OCI-LY1 (cell line): ENCODE data around the gene MAVS.

Source experiments
- CTCF ChIP-seq: fragments of 200-600 bp; sonication (generic), shearing (Covaris generic); IDR thresholded peaks from 2 replicates; pipeline ENCODE4 v1.5.1; 2017; ENCODE audit warnings: mild to moderate bottlenecking, antibody characterized with exemption, low read length, moderate library complexity, mixed read lengths
- EZH2 ChIP-seq: fragments of 200-600 bp; sonication (generic), shearing (Covaris generic); IDR thresholded peaks from 2 replicates; pipeline ENCODE4 v1.8.0; 2017; ENCODE audit warnings: borderline replicate concordance, mixed run types, mild to moderate bottlenecking, antibody characterized with exemption, low read length, moderate library complexity, mixed read lengths

DNA sequence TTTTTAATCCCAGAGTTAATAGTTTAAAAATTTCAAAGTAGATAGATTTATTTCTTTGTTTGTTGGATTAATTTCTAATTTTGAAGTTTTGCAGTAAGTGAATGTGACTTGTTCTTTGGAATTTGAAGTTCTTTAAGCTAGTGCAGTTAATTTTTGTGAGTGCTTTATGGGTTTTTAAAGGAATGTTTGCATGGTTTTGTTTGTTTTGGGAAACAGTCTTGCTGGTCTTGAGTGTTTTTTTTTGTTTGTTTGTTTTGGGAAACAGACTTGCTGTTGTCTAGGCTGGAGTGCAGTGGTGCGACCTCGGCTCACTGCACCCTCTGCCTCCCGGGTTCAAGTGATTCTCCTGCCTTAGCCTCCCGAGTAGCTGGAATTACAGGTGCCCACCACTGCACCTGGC, 52.0 kb downstream of the MAVS start:
- no peak for TF ChIP-seq CTCF
- TF ChIP-seq EZH2, result no peak
